GM10248 (cell line): Measurements from ENCODE around the gene SLC22A6.

Experiments used
- CTCF ChIA-PET: fragments of 300-600 bp; sonication (Branson Sonifier 250); formaldehyde crosslinking; extraction: SDS; loops from one replicate; lab custom pipeline; 2021; ENCODE audit warnings: antibody characterized with exemption; lab: Yijun Ruan, JAX
- POLR2A ChIA-PET: fragments of 350-650 bp; sonication (Branson Sonifier 250); formaldehyde crosslinking; extraction: SDS; loops from one replicate; lab custom pipeline; 2020; ENCODE audit warnings: antibody characterized with exemption; lab: Yijun Ruan, JAX
- DNase-seq: peaks from one replicate; pipeline ENCODE4 v3.0.0; 2012; ENCODE audit errors: extremely low spot score
- CTCF ChIP-seq: IDR thresholded peaks from 2 replicates; pipeline ENCODE4 v1.5.1; 2012; ENCODE audit warnings: mild to moderate bottlenecking, low read depth; ENCODE audit errors: extremely low read depth, missing control alignments, control extremely low read depth

The SLC22A6 gene

GRCh38 chr11:62933750-62934495 is 50.8 kb downstream of the SLC22A6 start:
- TF ChIP-seq CTCF = no peak
- DNase-seq = no peak
- ChIA-PET POLR2A (interaction anchor here (0.6 kb wide), 1 partner anchor 21 kb away, joined by 3 read pairs; no protein-coding TSS in a partner anchor), CTCF (no interaction called here)

DNA sequence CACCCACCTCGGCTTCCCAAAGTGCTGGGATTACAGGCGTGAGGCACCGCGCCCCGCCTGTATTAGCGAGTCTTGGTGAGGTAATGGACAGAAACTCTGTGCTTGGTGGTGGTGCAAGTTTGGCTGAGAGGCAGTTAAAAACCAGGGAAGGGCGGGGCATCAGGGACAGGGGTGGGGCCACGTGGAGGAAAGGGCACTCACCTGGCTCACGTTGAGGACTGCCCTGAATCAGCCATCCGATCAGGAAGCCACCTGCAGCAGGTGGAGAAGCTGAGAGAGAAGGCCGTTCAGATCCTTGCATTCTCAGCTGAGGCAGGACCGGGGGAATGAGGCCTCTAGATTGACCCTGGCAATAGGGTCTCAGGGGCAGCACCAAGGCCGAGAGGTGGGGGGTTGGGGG is 51.5 kb downstream of the SLC22A6 start:
- no peak for DNase-seq
- CTCF ChIA-PET = no interaction called here
- POLR2A ChIA-PET = interaction anchor here (0.6 kb wide), 1 partner anchor 20 kb away, joined by 3 read pairs; no protein-coding TSS in a partner anchor
- no peak for TF ChIP-seq CTCF

DNA sequence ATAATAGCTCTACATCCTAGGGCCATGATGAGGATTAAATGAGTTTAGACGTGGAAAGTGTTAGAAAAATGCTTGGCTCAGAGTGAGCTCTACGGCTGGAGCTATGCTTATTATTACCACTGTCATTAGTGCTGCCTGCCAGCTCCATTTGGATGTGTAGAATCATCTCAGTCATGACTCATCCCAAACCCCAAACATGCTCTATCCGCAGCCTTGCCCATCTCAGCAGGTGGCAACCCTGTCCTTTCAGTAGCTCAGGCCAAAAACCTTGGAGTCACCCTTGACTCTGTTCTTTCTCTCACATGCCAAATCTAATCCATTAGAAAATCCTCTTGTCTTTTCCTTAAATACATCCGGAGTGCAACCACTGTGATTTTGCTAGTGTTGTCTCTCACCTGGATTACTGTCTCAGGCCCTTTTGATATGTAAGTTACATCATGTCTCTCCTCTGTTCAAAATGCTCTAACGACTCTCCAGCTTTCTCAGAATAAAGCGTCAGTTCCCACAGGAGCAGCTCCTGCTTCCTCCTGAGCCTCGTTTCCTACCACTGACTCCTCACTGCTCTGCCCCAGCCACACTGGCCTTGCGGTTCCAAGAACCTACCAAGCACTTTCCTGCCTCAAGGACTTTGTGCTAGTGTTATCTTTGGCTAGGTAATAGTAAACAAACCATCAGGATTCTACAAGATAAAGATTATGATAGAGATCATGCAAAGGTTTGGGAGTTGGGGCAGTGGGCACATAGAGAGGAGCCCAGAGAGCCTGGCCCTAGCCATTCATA is 53.1 kb downstream of the SLC22A6 start:
- TF ChIP-seq CTCF = no peak
- DNase-seq = no peak
- ChIA-PET POLR2A (no interaction called here), CTCF (interaction anchor here (6.4 kb wide), 1 partner anchor 25 kb away, joined by 33 read pairs; no protein-coding TSS in a partner anchor)

DNA sequence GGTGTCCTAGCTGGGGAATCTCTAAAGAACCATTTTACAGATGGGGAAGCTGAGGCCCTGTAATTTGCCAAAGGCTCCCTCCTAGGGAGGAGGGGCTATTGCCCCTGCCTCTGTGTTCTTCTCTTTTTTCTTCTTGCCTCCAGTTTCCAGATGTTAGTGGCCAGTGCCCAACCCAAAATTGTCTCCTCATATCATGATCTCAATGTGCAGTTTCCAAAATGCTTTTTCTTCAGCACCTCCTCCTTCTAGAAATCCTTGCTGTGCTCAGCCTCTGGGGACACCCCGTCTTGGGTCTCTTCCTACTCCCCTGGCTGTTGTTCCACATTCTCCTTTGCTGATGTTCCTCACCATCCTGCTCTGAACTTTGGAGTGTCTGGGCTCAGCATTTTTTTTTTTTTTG is 54.1 kb downstream of the SLC22A6 start:
- DNase-seq = no peak
- ChIA-PET CTCF (interaction anchor here (6.4 kb wide), 1 partner anchor 24 kb away, joined by 33 read pairs; no protein-coding TSS in a partner anchor), POLR2A (no interaction called here)
- no peak for TF ChIP-seq CTCF

- CTCF ChIA-PET = interaction anchor here (6.4 kb wide), 1 partner anchor 24 kb away, joined by 33 read pairs; no protein-coding TSS in a partner anchor
- no peak for DNase-seq
- POLR2A ChIA-PET = no interaction called here
- TF ChIP-seq CTCF = no peak
These were observed 54.6 kb downstream of the SLC22A6 start for GRCh38 chr11:62930157-62930556.

GRCh38 chr11:62928011-62928410 is 56.8 kb downstream of the SLC22A6 start:
- no peak for DNase-seq
- ChIA-PET CTCF (interaction anchor here (6.4 kb wide), 1 partner anchor 22 kb away, joined by 33 read pairs; no protein-coding TSS in a partner anchor), POLR2A (no interaction called here)
- TF ChIP-seq CTCF = no peak
